Astrocyte (in vitro differentiated cells and primary cell): Measurements from ENCODE around the gene SLC5A3. TPM values are rescaled to one million over a fixed set of nuclear protein-coding genes. Genes with fewer than 3 reads are reported as not detected.

Source experiments
- DNase-seq: peaks from one replicate; pipeline ENCODE4 v3.0.0-alpha.2; 2010; ENCODE audit warnings: low read depth
- FAIRE-seq: peaks from 2 replicates; lab custom pipeline; 2011; peaks lifted over from hg19 to GRCh38; lab: Jason Lieb, UNC
- H2AFZ ChIP-seq: 2 replicates; pipeline ENCODE4 v1.6.0; 2012; ENCODE audit warnings: low read depth, low read length, inconsistent platforms
- H3K27ac ChIP-seq: 2 replicates; pipeline ENCODE4 v1.5.1; 2011; ENCODE audit warnings: low read depth, low read length, inconsistent platforms
- H3K27me3 ChIP-seq: 2 replicates; pipeline ENCODE4 v1.6.0; 2011; ENCODE audit warnings: low read length, inconsistent platforms; ENCODE audit not compliant: insufficient read depth
- H3K36me3 ChIP-seq: 2 replicates; pipeline ENCODE4 v1.5.1; 2011; ENCODE audit warnings: low read length, inconsistent platforms; ENCODE audit not compliant: insufficient read depth
- H3K4me1 ChIP-seq: 2 replicates; pipeline ENCODE4 v1.5.1; 2011; ENCODE audit warnings: low read length, inconsistent platforms; ENCODE audit not compliant: insufficient read depth
- H3K4me2 ChIP-seq: 2 replicates; pipeline ENCODE4 v1.6.0; 2012; ENCODE audit warnings: low read length, inconsistent platforms
- H3K4me3 ChIP-seq: 2 replicates; pipeline ENCODE4 v1.5.1; 2011; ENCODE audit warnings: low read depth, mild to moderate bottlenecking, low read length, inconsistent platforms; ENCODE audit not compliant: insufficient read depth
- H3K79me2 ChIP-seq: 2 replicates; pipeline ENCODE4 v1.6.0; 2012; ENCODE audit warnings: mild to moderate bottlenecking, low read length, inconsistent platforms; ENCODE audit not compliant: insufficient read depth
- H3K9ac ChIP-seq: 2 replicates; pipeline ENCODE4 v1.6.0; 2012; ENCODE audit warnings: mild to moderate bottlenecking, low read length, inconsistent platforms
- H3K9me3 ChIP-seq: 2 replicates; pipeline ENCODE4 v1.5.1; 2012; ENCODE audit warnings: low read depth, mild to moderate bottlenecking, low read length, inconsistent platforms; ENCODE audit not compliant: insufficient read depth
- H4K20me1 ChIP-seq: 2 replicates; pipeline ENCODE4 v1.6.0; 2012; ENCODE audit warnings: low read length, inconsistent platforms; ENCODE audit not compliant: insufficient read depth
- H3K27ac Mint-ChIP-seq: one replicate; pipeline ENCODE4 v1.8.0; 2021; ENCODE audit warnings: mild to moderate bottlenecking, mixed read lengths; ENCODE audit not compliant: unreplicated experiment
- H3K27me3 Mint-ChIP-seq: one replicate; pipeline ENCODE4 v1.8.0; 2021; ENCODE audit warnings: low read depth, mixed read lengths; ENCODE audit not compliant: unreplicated experiment
- H3K36me3 Mint-ChIP-seq: one replicate; pipeline ENCODE4 v1.8.0; 2021; ENCODE audit warnings: low read depth, mixed read lengths; ENCODE audit not compliant: unreplicated experiment
- H3K4me1 Mint-ChIP-seq: one replicate; pipeline ENCODE4 v1.8.0; 2021; ENCODE audit warnings: low read depth, mixed read lengths; ENCODE audit not compliant: unreplicated experiment
- H3K4me3 Mint-ChIP-seq: one replicate; pipeline ENCODE4 v1.8.0; 2021; ENCODE audit warnings: mild to moderate bottlenecking, moderate library complexity, mixed read lengths; ENCODE audit not compliant: unreplicated experiment
- H3K9me3 Mint-ChIP-seq: one replicate; pipeline ENCODE4 v1.8.0; 2021; ENCODE audit warnings: mild to moderate bottlenecking, mixed read lengths; ENCODE audit not compliant: unreplicated experiment
- EZH2 ChIP-seq: IDR thresholded peaks from 2 replicates; pipeline ENCODE4 v1.6.1; 2012; ENCODE audit warnings: mild to moderate bottlenecking, low read length, inconsistent platforms; ENCODE audit not compliant: insufficient read depth
- total RNA-seq: library from RNA; stranded (reverse); gene quantifications from 2 replicates; pipeline ENCODE4 v1.2.1, GENCODE V29; 2021
- TF ChIP-seq, protein P1 (sequence below): IDR thresholded peaks from 2 replicates; pipeline ENCODE4 v1.5.1; 2011; ENCODE audit warnings: low read depth, mild to moderate bottlenecking, inconsistent platforms, low read length, moderate library complexity; ENCODE audit not compliant: insufficient read depth

The SLC5A3 gene
- total RNA-seq, 1 donor from 2014 or later, result 22.1 TPM

DNA sequence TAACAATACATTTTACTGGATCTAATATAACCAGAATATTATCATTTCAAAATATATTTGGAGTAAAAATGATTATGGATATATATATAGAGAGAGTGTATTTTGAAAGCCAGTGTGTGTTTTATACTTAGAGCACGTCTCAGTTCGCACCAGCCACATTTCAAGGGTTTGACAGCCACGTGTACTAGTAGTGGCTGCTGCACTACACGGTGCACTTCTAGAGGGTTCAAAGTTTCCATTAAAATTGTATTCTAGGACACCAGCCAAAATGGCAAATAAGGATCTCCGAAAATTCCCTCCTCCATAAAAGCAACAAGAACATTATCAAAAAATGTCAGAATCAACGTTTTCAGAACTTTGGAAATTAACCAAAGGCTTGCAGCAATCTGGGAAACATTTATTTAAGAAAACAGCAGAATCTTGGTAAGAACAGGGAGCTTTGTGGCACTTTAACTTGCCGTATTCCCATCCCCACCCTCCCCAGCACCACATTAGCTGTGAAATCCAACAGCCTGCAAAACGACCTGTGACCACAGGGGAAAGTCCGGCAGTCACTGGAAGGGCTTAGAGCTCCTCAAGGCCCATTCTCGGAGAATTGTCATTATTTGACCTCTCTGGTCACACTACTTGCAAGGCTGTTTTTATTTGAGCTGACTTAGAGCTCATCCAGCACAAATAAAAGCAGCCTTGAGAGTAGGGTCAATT, 33.5 kb upstream of the SLC5A3 start:
- H3K9me3 Mint-ChIP-seq, result peaks cover 7% of the 10 kb centered on the region
- Histone ChIP-seq H4K20me1 (no peaks in the 10 kb centered on the region), H3K79me2 (no peaks in the 10 kb centered on the region), H3K4me1 (peaks cover 11% of the 10 kb centered on the region), H3K4me2 (no peak overlapping the region), H3K27me3 (no peaks in the 10 kb centered on the region), H3K36me3 (no peaks in the 10 kb centered on the region), H3K9me3 (no peaks in the 10 kb centered on the region), H3K27ac (no peak overlapping the region), H3K9ac (no peak overlapping the region), H3K4me3 (no peak overlapping the region), H2AFZ (no peak overlapping the region)
- H3K27ac Mint-ChIP-seq, result no peak overlapping the region
- FAIRE-seq (no peak), DNase-seq (no peak)
- TF ChIP-seq EZH2, result no peak
- TF ChIP-seq, protein P1, sequence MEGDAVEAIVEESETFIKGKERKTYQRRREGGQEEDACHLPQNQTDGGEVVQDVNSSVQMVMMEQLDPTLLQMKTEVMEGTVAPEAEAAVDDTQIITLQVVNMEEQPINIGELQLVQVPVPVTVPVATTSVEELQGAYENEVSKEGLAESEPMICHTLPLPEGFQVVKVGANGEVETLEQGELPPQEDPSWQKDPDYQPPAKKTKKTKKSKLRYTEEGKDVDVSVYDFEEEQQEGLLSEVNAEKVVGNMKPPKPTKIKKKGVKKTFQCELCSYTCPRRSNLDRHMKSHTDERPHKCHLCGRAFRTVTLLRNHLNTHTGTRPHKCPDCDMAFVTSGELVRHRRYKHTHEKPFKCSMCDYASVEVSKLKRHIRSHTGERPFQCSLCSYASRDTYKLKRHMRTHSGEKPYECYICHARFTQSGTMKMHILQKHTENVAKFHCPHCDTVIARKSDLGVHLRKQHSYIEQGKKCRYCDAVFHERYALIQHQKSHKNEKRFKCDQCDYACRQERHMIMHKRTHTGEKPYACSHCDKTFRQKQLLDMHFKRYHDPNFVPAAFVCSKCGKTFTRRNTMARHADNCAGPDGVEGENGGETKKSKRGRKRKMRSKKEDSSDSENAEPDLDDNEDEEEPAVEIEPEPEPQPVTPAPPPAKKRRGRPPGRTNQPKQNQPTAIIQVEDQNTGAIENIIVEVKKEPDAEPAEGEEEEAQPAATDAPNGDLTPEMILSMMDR, result no peak
- peaks cover 1% of the 10 kb centered on the region for H3K36me3 Mint-ChIP-seq
- H3K4me3 Mint-ChIP-seq, result no peak overlapping the region
- no peaks in the 10 kb centered on the region for H3K27me3 Mint-ChIP-seq
- peaks cover 12% of the 10 kb centered on the region for H3K4me1 Mint-ChIP-seq

DNA sequence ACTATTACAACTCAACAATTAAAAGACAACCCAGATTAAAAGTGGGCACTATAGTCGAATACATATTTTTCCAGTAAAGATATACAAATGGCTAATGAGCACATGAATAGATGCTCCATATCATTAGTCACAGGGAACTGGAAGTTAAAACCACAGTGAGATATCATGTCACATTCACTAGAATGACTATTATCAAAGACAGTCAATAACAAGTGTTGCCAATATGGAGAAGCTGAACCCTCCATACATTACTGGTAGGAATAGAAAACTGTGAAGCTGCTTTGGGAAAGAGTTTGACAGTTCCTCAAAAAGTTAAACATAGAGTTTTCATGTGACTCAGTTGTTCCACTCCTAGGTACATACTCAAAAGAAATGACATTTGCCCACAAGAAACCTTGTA, 30.6 kb upstream of the SLC5A3 start:
- DNase-seq (no peak), FAIRE-seq (no peak)
- no peaks in the 10 kb centered on the region for H3K36me3 ChIP-seq
- peaks cover 4% of the 10 kb centered on the region for H3K4me1 Mint-ChIP-seq
- H3K27me3 Mint-ChIP-seq, result no peaks in the 10 kb centered on the region
- no peak overlapping the region for H3K9ac ChIP-seq
- H3K27ac Mint-ChIP-seq, result no peak overlapping the region
- no peak overlapping the region for H3K4me2 ChIP-seq
- no peak overlapping the region for H3K4me3 ChIP-seq
- H3K27me3 ChIP-seq, result no peaks in the 10 kb centered on the region
- no peaks in the 10 kb centered on the region for H3K36me3 Mint-ChIP-seq
- H4K20me1 ChIP-seq, result no peaks in the 10 kb centered on the region
- no peak overlapping the region for H3K27ac ChIP-seq
- H3K4me3 Mint-ChIP-seq, result no peak overlapping the region
- no peak for TF ChIP-seq EZH2
- TF ChIP-seq, protein P1, result no peak
- no peak overlapping the region for H2AFZ ChIP-seq
- no peaks in the 10 kb centered on the region for H3K79me2 ChIP-seq
- H3K9me3 ChIP-seq, result no peaks in the 10 kb centered on the region
- peaks cover 2% of the 10 kb centered on the region for H3K9me3 Mint-ChIP-seq
- H3K4me1 ChIP-seq, result peaks cover 3% of the 10 kb centered on the region

DNA sequence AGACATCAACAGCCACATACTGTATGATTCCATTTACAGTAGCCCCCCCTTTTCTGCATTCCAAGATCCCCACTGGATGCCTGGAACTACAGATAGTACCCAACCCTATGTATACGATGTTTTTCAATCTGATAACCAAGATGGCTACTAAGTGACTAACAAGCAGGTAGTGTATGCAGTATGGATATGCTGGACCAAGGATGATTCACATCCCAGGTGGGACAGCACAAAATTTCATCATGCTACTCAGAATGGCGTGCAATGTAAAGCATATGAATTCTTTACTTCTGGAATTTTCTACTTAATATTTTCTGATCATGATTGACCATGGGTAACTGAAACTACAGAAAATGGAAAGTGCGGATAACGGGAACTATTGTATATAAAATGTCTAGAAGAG, 30.0 kb upstream of the SLC5A3 start:
- H3K27me3 Mint-ChIP-seq, result no peaks in the 10 kb centered on the region
- H4K20me1 ChIP-seq, result no peaks in the 10 kb centered on the region
- no peaks in the 10 kb centered on the region for H3K9me3 ChIP-seq
- H3K4me3 ChIP-seq, result no peak overlapping the region
- TF ChIP-seq, protein P1, result no peak
- TF ChIP-seq EZH2, result no peak
- H3K27ac Mint-ChIP-seq, result no peak overlapping the region
- FAIRE-seq (no peak), DNase-seq (no peak)
- H3K36me3 Mint-ChIP-seq, result no peaks in the 10 kb centered on the region
- H2AFZ ChIP-seq, result no peak overlapping the region
- no peaks in the 10 kb centered on the region for H3K27me3 ChIP-seq
- no peaks in the 10 kb centered on the region for H3K4me1 Mint-ChIP-seq
- no peak overlapping the region for H3K4me3 Mint-ChIP-seq
- H3K9me3 Mint-ChIP-seq, result peaks cover 2% of the 10 kb centered on the region
- no peaks in the 10 kb centered on the region for H3K36me3 ChIP-seq
- no peaks in the 10 kb centered on the region for H3K4me1 ChIP-seq
- no peaks in the 10 kb centered on the region for H3K79me2 ChIP-seq
- no peak overlapping the region for H3K9ac ChIP-seq
- H3K27ac ChIP-seq, result no peak overlapping the region
- no peak overlapping the region for H3K4me2 ChIP-seq
